HepG2 (cell line): ENCODE results near the gene WNK4. TPM values are rescaled to one million over a fixed set of nuclear protein-coding genes. Genes with fewer than 3 reads are reported as not detected.
A peak's percentile ranks its signal among the peaks of the same experiment; 100 is the strongest.

ENCODE experiments used
- CBX2 ChIP-seq, 2 experiments: fragments of 200-600 bp in 1 of 2; sonication (generic); formaldehyde crosslinking in 1 of 2; IDR thresholded peaks; 2 replicates each; pipeline versions ENCODE4 v1.7.0 to v1.8.1; 2018 to 2022; ENCODE audit warnings: low read depth in 2 of 2, low read length in 1 of 2, mild to moderate bottlenecking in 1 of 2, missing genetic modification reagents in 1 of 2
- MAZ ChIP-seq, 2 experiments: sonication (generic) in 1 of 2; formaldehyde crosslinking in 1 of 2; IDR thresholded peaks; 2 replicates each; pipeline versions ENCODE4 v1.5.0 to v1.6.1; 2012 to 2020; ENCODE audit warnings: low read depth in 2 of 2, mild to moderate bottlenecking in 2 of 2, borderline replicate concordance in 1 of 2, improper control_type of control experiment in 1 of 2, low read length in 1 of 2, missing genetic modification reagents in 1 of 2, moderate library complexity in 1 of 2
- MTA3 ChIP-seq: sonication (generic); formaldehyde crosslinking; IDR thresholded peaks from 2 replicates; pipeline ENCODE4 v1.4.0; 2020; ENCODE audit warnings: missing genetic modification reagents
- NFIB ChIP-seq: sonication (generic); formaldehyde crosslinking; IDR thresholded peaks from 2 replicates; pipeline ENCODE4 v1.9.0; 2021; ENCODE audit warnings: missing genetic modification reagents, mild to moderate bottlenecking, borderline replicate concordance
- PHB2 ChIP-seq: fragments of 450-650 bp; IDR thresholded peaks from 2 replicates; pipeline ENCODE4 v1.6.1; 2018; ENCODE audit not compliant: partially characterized antibody
- POLR2A ChIP-seq, 2 experiments: IDR thresholded peaks; 2 replicates each; pipeline ENCODE4 v1.6.1; 2011; ENCODE audit warnings: low read depth in 2 of 2, low read length in 2 of 2, mild to moderate bottlenecking in 1 of 2, moderate library complexity in 1 of 2; ENCODE audit not compliant: insufficient read depth in 1 of 2
- POLR2G ChIP-seq: fragments of 200-400 bp; formaldehyde crosslinking; IDR thresholded peaks from 2 replicates; pipeline ENCODE4 v1.6.1; 2018; ENCODE audit warnings: mild to moderate bottlenecking, low read depth, low read length, moderate library complexity
- RBAK ChIP-seq: sonication (generic); formaldehyde crosslinking; IDR thresholded peaks from 2 replicates; pipeline ENCODE4 v1.5.1; 2020; ENCODE audit warnings: mild to moderate bottlenecking, missing genetic modification reagents
- REL ChIP-seq: sonication (generic); formaldehyde crosslinking; conservative IDR thresholded peaks from 2 replicates; pipeline ENCODE4 v1.8.0; 2022; ENCODE audit warnings: mild to moderate bottlenecking, missing genetic modification reagents, moderate library complexity
- RNF2 ChIP-seq: fragments of 450-650 bp; conservative IDR thresholded peaks from 2 replicates; pipeline ENCODE4 v1.6.1; 2016; ENCODE audit warnings: low read depth
- SP1 ChIP-seq, 2 experiments: fragments of 450-650 bp in 1 of 2; sonication (generic) in 1 of 2; formaldehyde crosslinking in 1 of 2; IDR thresholded peaks; 2 replicates each; pipeline versions ENCODE4 v1.4.0 to v1.6.1; 2016 to 2020; ENCODE audit warnings: missing genetic modification reagents in 1 of 2
- SP5 ChIP-seq: IDR thresholded peaks from 2 replicates; pipeline ENCODE4 v1.6.1; 2016; ENCODE audit warnings: low read depth, borderline replicate concordance
- SUZ12 ChIP-seq: fragments of 150-350 bp; IDR thresholded peaks from 2 replicates; pipeline ENCODE4 v1.6.1; 2014; ENCODE audit warnings: low read depth, low read length
- ZFP1 ChIP-seq: IDR thresholded peaks from 2 replicates; pipeline ENCODE4 v1.6.1; 2016
- ZNF253 ChIP-seq: sonication (generic); formaldehyde crosslinking; IDR thresholded peaks from 2 replicates; pipeline ENCODE4 v1.8.0; 2022; ENCODE audit warnings: mild to moderate bottlenecking, missing genetic modification reagents, borderline replicate concordance
- ZNF331 ChIP-seq: sonication (generic); formaldehyde crosslinking; IDR thresholded peaks from 2 replicates; pipeline ENCODE4 v1.4.0; 2020; ENCODE audit warnings: missing genetic modification reagents
- ZNF432 ChIP-seq: sonication (generic); formaldehyde crosslinking; IDR thresholded peaks from 2 replicates; pipeline ENCODE4 v1.5.0; 2020; ENCODE audit warnings: missing genetic modification reagents, mild to moderate bottlenecking, borderline replicate concordance
- ZNF670 ChIP-seq: sonication (generic); formaldehyde crosslinking; IDR thresholded peaks from 2 replicates; pipeline ENCODE4 v1.8.0; 2022; ENCODE audit warnings: mild to moderate bottlenecking, missing genetic modification reagents, borderline replicate concordance
- ZNF7 ChIP-seq: IDR thresholded peaks from 2 replicates; pipeline ENCODE4 v1.6.1; 2016; ENCODE audit warnings: missing biosample characterization, missing genetic modification reagents
- ZNF703 ChIP-seq: sonication (generic); formaldehyde crosslinking; IDR thresholded peaks from 2 replicates; pipeline ENCODE4 v1.5.1; 2020; ENCODE audit warnings: missing genetic modification reagents, mild to moderate bottlenecking, moderate library complexity, borderline replicate concordance
- ZNF891 ChIP-seq: sonication (generic); formaldehyde crosslinking; IDR thresholded peaks from 2 replicates; pipeline ENCODE4 v1.5.0; 2020; ENCODE audit warnings: mild to moderate bottlenecking, missing genetic modification reagents
- ZSCAN20 ChIP-seq: sonication (generic); formaldehyde crosslinking; IDR thresholded peaks from 2 replicates; pipeline ENCODE4 v1.4.0; 2020; ENCODE audit warnings: missing genetic modification reagents, mild to moderate bottlenecking, borderline replicate concordance
- polyA plus RNA-seq, 8 experiments: library from polyadenylated mRNA; depleted of rRNA in 3 of 8; stranded (reverse) in 7 of 8; unstranded in 1 of 8; fragments of >200 nt; fragmentation: Illumina TruSeq in 4 of 8; extraction: Trizol in 4 of 8; gene quantifications; 2 replicates each; pipeline versions ENCODE4 v1.2.1 to v1.2.3, GENCODE V29; 2011 to 2016; ENCODE audit warnings: low read depth in 4 of 8, missing spikeins in 1 of 8, mixed read lengths in 1 of 8; ENCODE audit not compliant: insufficient read depth in 1 of 8
- total RNA-seq, 5 experiments: library from RNA; depleted of rRNA; stranded (reverse); fragments of >200 nt; fragmentation: Illumina TruSeq; extraction: Trizol; gene quantifications; 2 replicates each; pipeline ENCODE4 v1.2.3, GENCODE V29; 2016; ENCODE audit warnings: low read depth in 1 of 5
- TF ChIP-seq, protein P1 (sequence below): sonication (generic); formaldehyde crosslinking; IDR thresholded peaks from 2 replicates; pipeline ENCODE4 v1.9.0; 2021; ENCODE audit warnings: missing genetic modification reagents, borderline replicate concordance
- TF ChIP-seq, protein P2 (sequence below): sonication (generic); formaldehyde crosslinking; IDR thresholded peaks from 2 replicates; pipeline ENCODE4 v1.5.0; 2020; ENCODE audit warnings: mild to moderate bottlenecking, low read depth, missing genetic modification reagents, borderline replicate concordance
- TF ChIP-seq, protein P3 (sequence below): fragments of 450-650 bp; IDR thresholded peaks from 2 replicates; pipeline ENCODE4 v1.6.1; 2016
- TF ChIP-seq, protein P4 (sequence below): sonication (generic); formaldehyde crosslinking; IDR thresholded peaks from 2 replicates; pipeline ENCODE4 v1.5.1; 2020; ENCODE audit warnings: mild to moderate bottlenecking, moderate library complexity, missing genetic modification reagents

Gene WNK4
- total and polyA plus RNA-seq, 2 of the 13 experiments (the other 11 are each of a cell fraction or from before 2014, with no cell fraction given) = 2.7 to 13.7 TPM

DNA sequence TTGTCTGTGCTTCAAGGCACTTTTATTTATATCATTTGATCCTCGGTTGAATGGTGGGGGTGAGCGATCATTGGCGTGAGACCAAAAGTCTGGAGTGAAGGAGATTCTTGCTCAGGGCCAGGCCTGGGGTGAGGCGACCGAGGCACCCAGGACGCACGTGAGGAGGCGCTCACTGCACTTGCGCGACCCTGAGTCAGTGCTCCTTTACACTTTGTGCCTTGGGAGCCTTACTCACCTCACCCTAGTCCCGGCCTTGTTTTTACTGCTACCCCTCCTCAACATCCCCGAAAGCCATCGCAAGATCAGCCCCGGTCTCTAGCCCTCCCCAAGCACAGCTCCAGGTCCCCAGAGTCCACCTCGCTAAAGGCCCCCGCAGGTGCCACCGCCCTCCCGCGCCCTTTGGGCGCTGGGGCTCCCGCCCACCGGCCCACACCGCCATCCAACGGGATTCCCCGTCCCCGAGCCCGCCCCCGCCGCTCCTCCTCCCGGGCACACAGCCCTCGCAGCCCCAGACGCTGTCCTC is 36.1 kb upstream of the WNK4 start (continued):
- TF ChIP-seq SP1 (IDR thresholded peaks at IDR 0.05) = no peak
- no peak for TF ChIP-seq SP1 (CRISPR knock-in tag; IDR thresholded peaks at IDR 0.05)
- TF ChIP-seq ZNF7 (CRISPR knock-in tag) = no peak
- TF ChIP-seq RBAK (CRISPR knock-in tag) = no peak
- TF ChIP-seq, protein P1, sequence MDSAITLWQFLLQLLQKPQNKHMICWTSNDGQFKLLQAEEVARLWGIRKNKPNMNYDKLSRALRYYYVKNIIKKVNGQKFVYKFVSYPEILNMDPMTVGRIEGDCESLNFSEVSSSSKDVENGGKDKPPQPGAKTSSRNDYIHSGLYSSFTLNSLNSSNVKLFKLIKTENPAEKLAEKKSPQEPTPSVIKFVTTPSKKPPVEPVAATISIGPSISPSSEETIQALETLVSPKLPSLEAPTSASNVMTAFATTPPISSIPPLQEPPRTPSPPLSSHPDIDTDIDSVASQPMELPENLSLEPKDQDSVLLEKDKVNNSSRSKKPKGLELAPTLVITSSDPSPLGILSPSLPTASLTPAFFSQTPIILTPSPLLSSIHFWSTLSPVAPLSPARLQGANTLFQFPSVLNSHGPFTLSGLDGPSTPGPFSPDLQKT = no peak
- TF ChIP-seq PHB2 = no peak
- TF ChIP-seq ZNF891 (CRISPR knock-in tag) = peak; percentile 7
- no peak; the same call in 1 of the 2 replicates for TF ChIP-seq REL (CRISPR knock-in tag)
- no peak for TF ChIP-seq RNF2
- TF ChIP-seq POLR2A (IDR thresholded peaks at IDR 0.05; ENCODE audit: insufficient read depth in 1 of 2, low read depth in 2 of 2, low read length in 2 of 2) = peak; percentile 61 to 92; a peak in 3 of 4 replicates
- no peak for TF ChIP-seq MTA3 (CRISPR knock-in tag)
- no peak for TF ChIP-seq NFIB (CRISPR knock-in tag)
- TF ChIP-seq ZNF253 (CRISPR knock-in tag) = no peak
- TF ChIP-seq, protein P2, sequence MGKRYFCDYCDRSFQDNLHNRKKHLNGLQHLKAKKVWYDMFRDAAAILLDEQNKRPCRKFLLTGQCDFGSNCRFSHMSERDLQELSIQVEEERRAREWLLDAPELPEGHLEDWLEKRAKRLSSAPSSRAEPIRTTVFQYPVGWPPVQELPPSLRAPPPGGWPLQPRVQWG = no peak
- TF ChIP-seq, protein P3, sequence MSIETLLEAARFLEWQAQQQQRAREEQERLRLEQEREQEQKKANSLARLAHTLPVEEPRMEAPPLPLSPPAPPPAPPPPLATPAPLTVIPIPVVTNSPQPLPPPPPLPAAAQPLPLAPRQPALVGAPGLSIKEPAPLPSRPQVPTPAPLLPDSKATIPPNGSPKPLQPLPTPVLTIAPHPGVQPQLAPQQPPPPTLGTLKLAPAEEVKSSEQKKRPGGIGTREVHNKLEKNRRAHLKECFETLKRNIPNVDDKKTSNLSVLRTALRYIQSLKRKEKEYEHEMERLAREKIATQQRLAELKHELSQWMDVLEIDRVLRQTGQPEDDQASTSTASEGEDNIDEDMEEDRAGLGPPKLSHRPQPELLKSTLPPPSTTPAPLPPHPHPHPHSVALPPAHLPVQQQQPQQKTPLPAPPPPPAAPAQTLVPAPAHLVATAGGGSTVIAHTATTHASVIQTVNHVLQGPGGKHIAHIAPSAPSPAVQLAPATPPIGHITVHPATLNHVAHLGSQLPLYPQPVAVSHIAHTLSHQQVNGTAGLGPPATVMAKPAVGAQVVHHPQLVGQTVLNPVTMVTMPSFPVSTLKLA = peak; percentile 8; the same call in 1 of the 2 replicates
- TF ChIP-seq CBX2 (IDR thresholded peaks at IDR 0.05; ENCODE audit: low read depth, low read length) = no peak
- TF ChIP-seq CBX2 (CRISPR knock-in tag; IDR thresholded peaks at IDR 0.05; ENCODE audit: low read depth) = no peak
- TF ChIP-seq ZFP1 (CRISPR knock-in tag) = no peak
- no peak for TF ChIP-seq ZNF670
- TF ChIP-seq ZSCAN20 (CRISPR knock-in tag) = no peak
- TF ChIP-seq POLR2G = peak; percentile 85; the same call in 1 of the 2 replicates
- TF ChIP-seq ZNF331 = no peak
- TF ChIP-seq SP5 = peak; percentile 66
- no peak for TF ChIP-seq ZNF432 (CRISPR knock-in tag)
- no peak for TF ChIP-seq ZNF703
- no peak; the same call in 1 of the 2 replicates for TF ChIP-seq MAZ (IDR thresholded peaks at IDR 0.05; ENCODE audit: borderline replicate concordance, low read depth, low read length)
- no peak for TF ChIP-seq MAZ (CRISPR knock-in tag; IDR thresholded peaks at IDR 0.05; ENCODE audit: low read depth)
- no peak for TF ChIP-seq SUZ12
- TF ChIP-seq, protein P4, sequence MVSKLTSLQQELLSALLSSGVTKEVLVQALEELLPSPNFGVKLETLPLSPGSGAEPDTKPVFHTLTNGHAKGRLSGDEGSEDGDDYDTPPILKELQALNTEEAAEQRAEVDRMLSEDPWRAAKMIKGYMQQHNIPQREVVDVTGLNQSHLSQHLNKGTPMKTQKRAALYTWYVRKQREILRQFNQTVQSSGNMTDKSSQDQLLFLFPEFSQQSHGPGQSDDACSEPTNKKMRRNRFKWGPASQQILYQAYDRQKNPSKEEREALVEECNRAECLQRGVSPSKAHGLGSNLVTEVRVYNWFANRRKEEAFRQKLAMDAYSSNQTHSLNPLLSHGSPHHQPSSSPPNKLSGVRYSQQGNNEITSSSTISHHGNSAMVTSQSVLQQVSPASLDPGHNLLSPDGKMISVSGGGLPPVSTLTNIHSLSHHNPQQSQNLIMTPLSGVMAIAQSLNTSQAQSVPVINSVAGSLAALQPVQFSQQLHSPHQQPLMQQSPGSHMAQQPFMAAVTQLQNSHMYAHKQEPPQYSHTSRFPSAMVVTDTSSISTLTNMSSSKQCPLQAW = no peak; the same call in 1 of the 2 replicates
